Osteocyte (in vitro differentiated cells): ENCODE results near the gene ANKFN1. TPM values are rescaled to one million over a fixed set of nuclear protein-coding genes. Genes with fewer than 3 reads are reported as not detected.

Experiments used
- DNase-seq: peaks from one replicate; pipeline ENCODE4 v3.0.0; 2021; ENCODE audit warnings: mixed read lengths; ENCODE audit not compliant: unreplicated experiment; ENCODE audit errors: extremely low spot score
- H3K27ac Mint-ChIP-seq: one replicate; pipeline ENCODE4 v1.8.0; 2021; ENCODE audit warnings: mild to moderate bottlenecking, mixed read lengths; ENCODE audit not compliant: unreplicated experiment
- H3K27me3 Mint-ChIP-seq: one replicate; pipeline ENCODE4 v1.8.0; 2021; ENCODE audit warnings: mixed read lengths; ENCODE audit not compliant: unreplicated experiment
- H3K36me3 Mint-ChIP-seq: one replicate; pipeline ENCODE4 v1.8.0; 2021; ENCODE audit warnings: mixed read lengths; ENCODE audit not compliant: unreplicated experiment
- H3K4me1 Mint-ChIP-seq: one replicate; pipeline ENCODE4 v1.8.0; 2021; ENCODE audit warnings: mixed read lengths; ENCODE audit not compliant: unreplicated experiment
- H3K4me3 Mint-ChIP-seq: one replicate; pipeline ENCODE4 v1.8.0; 2021; ENCODE audit warnings: mild to moderate bottlenecking, moderate library complexity, mixed read lengths; ENCODE audit not compliant: unreplicated experiment
- H3K9me3 Mint-ChIP-seq: one replicate; pipeline ENCODE4 v1.8.0; 2021; ENCODE audit warnings: mixed read lengths; ENCODE audit not compliant: unreplicated experiment
- total RNA-seq: library from RNA; stranded (reverse); gene quantifications from 2 replicates; pipeline ENCODE4 v1.2.1, GENCODE V29; 2021
- TF ChIP-seq, protein P1 (sequence below): fragments of 200-600 bp; sonication (generic); IDR thresholded peaks from 2 replicates; pipeline ENCODE4 v1.5.0; 2021; ENCODE audit warnings: antibody characterized with exemption, mild to moderate bottlenecking, moderate library complexity

ANKFN1 gene
- total RNA-seq, 1 donor from 2014 or later: not detected

DNA sequence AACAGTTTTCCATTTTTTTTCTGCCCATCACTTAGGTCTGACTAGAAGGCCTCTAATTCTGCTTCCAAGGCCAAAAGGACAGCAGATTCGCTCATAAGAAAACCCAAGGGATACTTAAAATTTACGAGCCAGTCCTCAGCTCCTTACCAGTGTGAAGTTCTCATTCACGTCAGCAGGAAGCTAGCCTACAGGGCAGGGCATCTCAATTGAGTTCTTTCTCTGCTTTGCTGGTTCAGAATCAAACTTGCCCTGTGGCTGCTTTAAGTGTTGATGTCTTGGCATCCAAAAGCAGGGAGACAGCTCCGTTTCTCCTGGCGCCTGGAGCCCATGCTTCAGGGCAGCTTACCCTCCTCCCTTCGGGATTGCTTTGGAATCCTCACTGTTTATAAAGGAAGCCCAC, 136.0 kb downstream of the ANKFN1 start:
- Mint-ChIP-seq H3K9me3 (peaks cover 4% of the 10 kb centered on the region), H3K27ac (no peak overlapping the region), H3K4me3 (no peak overlapping the region), H3K27me3 (no peaks in the 10 kb centered on the region), H3K4me1 (no peaks in the 10 kb centered on the region), H3K36me3 (no peaks in the 10 kb centered on the region)
- TF ChIP-seq, protein P1, sequence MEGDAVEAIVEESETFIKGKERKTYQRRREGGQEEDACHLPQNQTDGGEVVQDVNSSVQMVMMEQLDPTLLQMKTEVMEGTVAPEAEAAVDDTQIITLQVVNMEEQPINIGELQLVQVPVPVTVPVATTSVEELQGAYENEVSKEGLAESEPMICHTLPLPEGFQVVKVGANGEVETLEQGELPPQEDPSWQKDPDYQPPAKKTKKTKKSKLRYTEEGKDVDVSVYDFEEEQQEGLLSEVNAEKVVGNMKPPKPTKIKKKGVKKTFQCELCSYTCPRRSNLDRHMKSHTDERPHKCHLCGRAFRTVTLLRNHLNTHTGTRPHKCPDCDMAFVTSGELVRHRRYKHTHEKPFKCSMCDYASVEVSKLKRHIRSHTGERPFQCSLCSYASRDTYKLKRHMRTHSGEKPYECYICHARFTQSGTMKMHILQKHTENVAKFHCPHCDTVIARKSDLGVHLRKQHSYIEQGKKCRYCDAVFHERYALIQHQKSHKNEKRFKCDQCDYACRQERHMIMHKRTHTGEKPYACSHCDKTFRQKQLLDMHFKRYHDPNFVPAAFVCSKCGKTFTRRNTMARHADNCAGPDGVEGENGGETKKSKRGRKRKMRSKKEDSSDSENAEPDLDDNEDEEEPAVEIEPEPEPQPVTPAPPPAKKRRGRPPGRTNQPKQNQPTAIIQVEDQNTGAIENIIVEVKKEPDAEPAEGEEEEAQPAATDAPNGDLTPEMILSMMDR: no peak
- no peak for DNase-seq

DNA sequence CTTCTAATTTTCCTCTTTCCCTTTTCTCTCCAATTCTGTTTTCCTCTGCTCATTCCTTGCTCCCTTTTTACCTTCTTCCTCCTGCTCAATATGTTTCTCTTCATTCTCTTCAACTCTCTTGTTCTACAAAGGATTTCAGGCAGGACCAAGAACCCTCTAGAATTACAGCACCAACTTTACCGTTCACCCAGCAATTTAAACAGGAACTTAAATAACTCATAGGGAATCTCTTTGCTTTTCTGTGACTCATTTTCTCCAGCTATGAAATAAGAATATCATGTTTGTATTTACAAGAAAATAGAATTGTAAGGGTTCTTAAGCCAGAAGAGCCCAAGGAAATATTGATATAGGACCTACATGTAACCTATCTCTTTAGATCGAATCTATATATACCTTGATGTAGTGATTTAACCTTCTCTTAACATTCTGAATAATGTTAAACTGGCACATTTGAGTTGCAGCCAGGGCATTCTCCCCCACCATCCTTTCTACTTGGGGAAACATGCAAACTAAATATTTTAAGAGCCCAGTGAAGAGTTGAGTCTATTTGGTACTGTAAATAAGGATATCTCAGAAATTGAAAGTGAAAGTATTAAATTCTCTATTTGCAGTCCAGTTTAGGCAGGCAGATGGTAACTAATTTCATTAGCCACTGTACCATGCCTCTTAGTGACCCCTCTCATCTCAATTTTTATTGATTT, 137.0 kb downstream of the ANKFN1 start:
- no peak for DNase-seq
- TF ChIP-seq, protein P1: no peak
- Mint-ChIP-seq H3K36me3 (no peaks in the 10 kb centered on the region), H3K4me1 (no peaks in the 10 kb centered on the region), H3K4me3 (no peak overlapping the region), H3K27me3 (no peaks in the 10 kb centered on the region), H3K9me3 (peaks cover 4% of the 10 kb centered on the region), H3K27ac (no peak overlapping the region)

DNA sequence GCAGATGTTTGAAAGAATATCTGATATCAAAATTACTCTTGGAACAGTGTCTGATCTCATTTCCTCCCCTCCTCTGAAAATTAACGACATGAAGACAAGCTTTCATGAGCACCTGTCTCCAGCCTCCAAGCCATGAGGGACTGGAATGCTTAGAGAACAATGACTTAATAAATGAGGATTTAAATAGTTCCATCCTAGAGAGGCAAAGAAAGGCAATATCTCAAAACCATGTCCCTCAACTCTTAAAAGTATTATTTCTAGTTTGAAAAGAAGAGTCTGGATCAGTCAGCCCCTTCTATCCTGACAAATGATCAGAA, 137.5 kb downstream of the ANKFN1 start:
- Mint-ChIP-seq H3K4me1 (no peaks in the 10 kb centered on the region), H3K4me3 (no peak overlapping the region), H3K27me3 (no peaks in the 10 kb centered on the region), H3K36me3 (no peaks in the 10 kb centered on the region), H3K27ac (no peak overlapping the region), H3K9me3 (peaks cover 8% of the 10 kb centered on the region)
- TF ChIP-seq, protein P1: no peak
- no peak for DNase-seq

DNA sequence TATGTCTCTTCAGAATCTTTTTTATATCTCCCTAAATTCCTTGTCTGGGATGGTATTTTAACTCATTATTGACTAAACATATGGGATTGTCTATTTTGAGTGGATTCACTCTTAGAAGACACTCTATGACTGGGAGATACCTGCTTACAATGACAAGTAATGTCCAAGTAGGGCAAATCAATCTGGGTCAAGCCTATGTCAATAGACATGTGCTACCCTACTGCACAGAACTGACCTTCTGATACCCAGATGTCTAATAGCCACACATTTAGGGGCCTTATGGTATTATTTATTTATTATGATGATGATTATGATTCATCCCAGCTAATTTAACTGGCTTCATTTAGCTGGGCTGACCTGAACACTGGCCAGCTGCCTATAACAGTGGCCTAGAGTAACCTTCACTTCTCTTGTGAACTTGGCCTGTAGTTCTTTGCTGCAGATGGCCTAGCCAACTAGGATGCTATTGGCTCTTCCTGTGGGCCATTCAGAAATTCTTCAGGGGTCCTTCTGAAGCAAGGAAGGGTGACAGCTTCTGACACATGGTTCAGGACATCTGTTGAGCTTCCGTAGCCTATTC, 138.0 kb downstream of the ANKFN1 start:
- H3K27ac Mint-ChIP-seq: no peak overlapping the region
- peaks cover 8% of the 10 kb centered on the region for H3K9me3 Mint-ChIP-seq
- no peak for DNase-seq
- no peak overlapping the region for H3K4me3 Mint-ChIP-seq
- TF ChIP-seq, protein P1: no peak
- no peaks in the 10 kb centered on the region for H3K27me3 Mint-ChIP-seq
- no peaks in the 10 kb centered on the region for H3K4me1 Mint-ChIP-seq
- no peaks in the 10 kb centered on the region for H3K36me3 Mint-ChIP-seq

DNA sequence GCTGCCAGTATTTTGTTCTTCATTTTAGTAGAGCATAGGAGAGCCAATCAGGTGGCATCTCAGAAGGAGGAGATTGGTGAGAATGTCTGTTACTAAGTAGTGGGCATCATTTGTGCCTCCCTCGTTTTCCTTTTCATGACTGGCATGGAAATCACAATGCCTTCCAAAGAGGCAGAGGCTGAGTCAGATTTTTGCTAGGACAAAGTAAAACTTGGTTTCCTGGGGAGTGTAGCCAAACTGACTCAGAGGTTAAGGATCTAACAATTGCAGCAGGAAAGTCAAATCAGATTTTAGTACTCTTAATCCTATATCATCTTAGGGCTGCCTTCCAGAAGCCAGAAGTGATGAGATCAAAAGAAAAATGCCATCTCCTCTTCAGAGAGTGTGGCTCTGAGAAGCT, 138.7 kb downstream of the ANKFN1 start:
- Mint-ChIP-seq H3K4me1 (no peaks in the 10 kb centered on the region), H3K4me3 (no peak overlapping the region), H3K36me3 (no peaks in the 10 kb centered on the region), H3K9me3 (peaks cover 8% of the 10 kb centered on the region), H3K27me3 (no peaks in the 10 kb centered on the region), H3K27ac (no peak overlapping the region)
- TF ChIP-seq, protein P1: no peak
- DNase-seq: no peak
